ENCODE results near the gene RNASE1. TPM values are rescaled to one million over a fixed set of nuclear protein-coding genes. Genes with fewer than 3 reads are reported as not detected.

The RNASE1 gene
- total and polyA plus RNA-seq, 4 experiments from 2014 or later, result 4.9 to 5.3 TPM; not detected in 2

- no peaks in the 10 kb centered on the region for H3K9me3 Mint-ChIP-seq
- intact Hi-C loops (cut with micrococcal nuclease), result no loop called here
- Histone ChIP-seq H3K4me1 (ENCODE audit: insufficient read depth, low read length) (peaks cover 19% of the 10 kb centered on the region), H3K4me3 (ENCODE audit: low read length in 2 of 2) (no peak overlapping the region), H3K27ac (ENCODE audit: low read depth, low read length) (no peak overlapping the region), H3K9me3 (ENCODE audit: control insufficient read depth in 1 of 2, low read length in 2 of 2) (no peaks in the 10 kb centered on the region), H3K27me3 (ENCODE audit: insufficient read depth, low read length) (no peaks in the 10 kb centered on the region), H3K36me3 (ENCODE audit: insufficient read depth, low read length) (no peaks in the 10 kb centered on the region)
- no peak for DNase-seq
- ChIA-PET CTCF (ENCODE audit: partially characterized antibody) (no interaction called here), POLR2A (ENCODE audit: partially characterized antibody) (no interaction called here)
- no peaks in the 10 kb centered on the region for H3K27me3 Mint-ChIP-seq
- H3K36me3 Mint-ChIP-seq, result peaks cover 0 to 8% of the 10 kb centered on the region in 2 donors
- no peak overlapping the region for H3K27ac Mint-ChIP-seq
- H3K4me3 Mint-ChIP-seq, result no peak overlapping the region
- peaks cover 7 to 34% (median 23%) of the 10 kb centered on the region in 4 donors for H3K4me1 Mint-ChIP-seq
Observed at GRCh38 chr14:20787025-20787424, 15.6 kb downstream of the RNASE1 start.

GRCh38 chr14:20782280-20782890 lies 20.3 kb downstream of the RNASE1 start:
- Histone ChIP-seq H3K27ac (ENCODE audit: low read depth, low read length) (peak overlapping the region; percentile 32), H3K4me3 (ENCODE audit: low read length in 2 of 2) (peak overlapping the region; percentile 23 to 68), H3K36me3 (ENCODE audit: insufficient read depth, low read length) (no peaks in the 10 kb centered on the region), H3K4me1 (ENCODE audit: insufficient read depth, low read length) (peaks cover 43% of the 10 kb centered on the region), H3K9me3 (ENCODE audit: control insufficient read depth in 1 of 2, low read length in 2 of 2) (no peaks in the 10 kb centered on the region), H3K27me3 (ENCODE audit: insufficient read depth, low read length) (no peaks in the 10 kb centered on the region)
- DNase-seq, result peak in 4 of 5 donors; percentile 29 to 44 (median 35)
- Mint-ChIP-seq H3K9me3 (no peaks in the 10 kb centered on the region), H3K4me1 (peaks cover 25 to 50% (median 41%) of the 10 kb centered on the region in 4 donors), H3K36me3 (peaks cover 0 to 8% of the 10 kb centered on the region in 2 donors), H3K27ac (peak overlapping the region; percentile 82 to 95 (median 86)), H3K27me3 (no peaks in the 10 kb centered on the region), H3K4me3 (peak overlapping the region; percentile 81 to 95 (median 86))
- POLR2A ChIA-PET (ENCODE audit: partially characterized antibody), result interaction anchor here (0.8 to 2.1 kb wide), 3 partner anchors 99 to 311 kb away, joined by 3 to 6 read pairs (median 6); no protein-coding TSS in a partner anchor
- intact Hi-C loops (cut with micrococcal nuclease), result loop anchor here (1.0 to 5.0 kb wide), 2 partner anchors 55 to 169 kb away; no protein-coding TSS in a partner anchor
- CTCF ChIA-PET (ENCODE audit: partially characterized antibody), result interaction anchor here (0.8 to 2.4 kb wide), 6 partner anchors 11 to 189 kb away, joined by 3 to 12 read pairs (median 3); partner anchors contain the start of gene EDDM3B

- H3K4me1 Mint-ChIP-seq, result peaks cover 25 to 50% (median 41%) of the 10 kb centered on the region in 4 donors
- Histone ChIP-seq H3K27ac (ENCODE audit: low read depth, low read length) (peak overlapping the region; percentile 32), H3K4me3 (ENCODE audit: low read length in 2 of 2) (peak overlapping the region; percentile 23 to 68), H3K27me3 (ENCODE audit: insufficient read depth, low read length) (no peaks in the 10 kb centered on the region), H3K4me1 (ENCODE audit: insufficient read depth, low read length) (peaks cover 43% of the 10 kb centered on the region), H3K36me3 (ENCODE audit: insufficient read depth, low read length) (no peaks in the 10 kb centered on the region), H3K9me3 (ENCODE audit: control insufficient read depth in 1 of 2, low read length in 2 of 2) (no peaks in the 10 kb centered on the region)
- no peaks in the 10 kb centered on the region for H3K9me3 Mint-ChIP-seq
- DNase-seq, result peak in 1 of 5 donors; percentile 7
- H3K4me3 Mint-ChIP-seq, result peak overlapping the region; percentile 81 to 95 (median 86)
- intact Hi-C loops (cut with micrococcal nuclease), result loop anchor here (1.0 to 5.0 kb wide), 2 partner anchors 55 to 169 kb away; no protein-coding TSS in a partner anchor
- CTCF ChIA-PET (ENCODE audit: partially characterized antibody), result interaction anchor here (0.8 to 2.4 kb wide), 6 partner anchors 11 to 367 kb away, joined by 3 to 12 read pairs (median 4); no protein-coding TSS in a partner anchor
- POLR2A ChIA-PET (ENCODE audit: partially characterized antibody), result interaction anchor here (0.8 to 2.1 kb wide), 3 partner anchors 98 to 310 kb away, joined by 3 to 6 read pairs (median 6); no protein-coding TSS in a partner anchor
- H3K36me3 Mint-ChIP-seq, result peaks cover 0 to 8% of the 10 kb centered on the region in 2 donors
- H3K27me3 Mint-ChIP-seq, result no peaks in the 10 kb centered on the region
- H3K27ac Mint-ChIP-seq, result peak overlapping the region; percentile 82 to 95 (median 86)
Observed at GRCh38 chr14:20781803-20782202, 20.8 kb downstream of the RNASE1 start.

- intact Hi-C loops (cut with micrococcal nuclease), result no loop called here
Observed at GRCh38 chr14:20775901-20776300, 26.7 kb downstream of the RNASE1 start.

GRCh38 chr14:20775043-20775442 lies 27.6 kb downstream of the RNASE1 start:
- Histone ChIP-seq H3K36me3 (ENCODE audit: insufficient read depth, low read length) (no peaks in the 10 kb centered on the region), H3K27me3 (ENCODE audit: insufficient read depth, low read length) (no peaks in the 10 kb centered on the region), H3K9me3 (ENCODE audit: control insufficient read depth in 1 of 2, low read length in 2 of 2) (no peaks in the 10 kb centered on the region), H3K4me1 (ENCODE audit: insufficient read depth, low read length) (peaks cover 4% of the 10 kb centered on the region), H3K4me3 (ENCODE audit: low read length in 2 of 2) (no peak overlapping the region), H3K27ac (ENCODE audit: low read depth, low read length) (no peak overlapping the region)
- Mint-ChIP-seq H3K9me3 (no peaks in the 10 kb centered on the region), H3K27me3 (peaks cover 0 to 4% of the 10 kb centered on the region in 2 donors), H3K4me1 (peaks cover 3 to 4% (median 4%) of the 10 kb centered on the region in 4 donors), H3K27ac (no peak overlapping the region), H3K4me3 (no peak overlapping the region), H3K36me3 (no peaks in the 10 kb centered on the region)
- ChIA-PET POLR2A (ENCODE audit: partially characterized antibody) (no interaction called here), CTCF (ENCODE audit: partially characterized antibody) (no interaction called here)
- intact Hi-C loops (cut with micrococcal nuclease), result no loop called here
- DNase-seq, result no peak

More at GRCh38 chr14:20775901-20776300, 26.7 kb downstream of the RNASE1 start:
- Mint-ChIP-seq H3K9me3 (no peaks in the 10 kb centered on the region), H3K4me3 (no peak overlapping the region), H3K36me3 (no peaks in the 10 kb centered on the region), H3K27ac (no peak overlapping the region), H3K27me3 (peaks cover 0 to under 1% of the 10 kb centered on the region in 2 donors), H3K4me1 (peaks cover 8 to 13% (median 10%) of the 10 kb centered on the region in 4 donors)
- H3K4me1 ChIP-seq (ENCODE audit: insufficient read depth, low read length), result peaks cover 12% of the 10 kb centered on the region
- DNase-seq, result no peak
- H3K27me3 ChIP-seq (ENCODE audit: insufficient read depth, low read length), result no peaks in the 10 kb centered on the region
- no peaks in the 10 kb centered on the region for H3K36me3 ChIP-seq (ENCODE audit: insufficient read depth, low read length)
- POLR2A ChIA-PET (ENCODE audit: partially characterized antibody), result no interaction called here
- no peak overlapping the region for H3K4me3 ChIP-seq (ENCODE audit: low read length in 2 of 2)
- no peak overlapping the region for H3K27ac ChIP-seq (ENCODE audit: low read depth, low read length)
- no peaks in the 10 kb centered on the region for H3K9me3 ChIP-seq (ENCODE audit: control insufficient read depth in 1 of 2, low read length in 2 of 2)
- CTCF ChIA-PET (ENCODE audit: partially characterized antibody), result interaction anchor here (0.9 kb wide), 1 partner anchor 195 kb away, joined by 3 read pairs; no protein-coding TSS in a partner anchor

- intact Hi-C loops (cut with micrococcal nuclease), result no loop called here
- Histone ChIP-seq H3K9me3 (ENCODE audit: control insufficient read depth in 1 of 2, low read length in 2 of 2) (no peaks in the 10 kb centered on the region), H3K27me3 (ENCODE audit: insufficient read depth, low read length) (no peaks in the 10 kb centered on the region), H3K4me3 (ENCODE audit: low read length in 2 of 2) (no peak overlapping the region), H3K36me3 (ENCODE audit: insufficient read depth, low read length) (no peaks in the 10 kb centered on the region), H3K27ac (ENCODE audit: low read depth, low read length) (no peak overlapping the region), H3K4me1 (ENCODE audit: insufficient read depth, low read length) (no peaks in the 10 kb centered on the region)
- H3K4me3 Mint-ChIP-seq, result no peak overlapping the region
- H3K27ac Mint-ChIP-seq, result no peak overlapping the region
- peaks cover 0 to 5% of the 10 kb centered on the region in 2 donors for H3K27me3 Mint-ChIP-seq
- no peaks in the 10 kb centered on the region for H3K9me3 Mint-ChIP-seq
- ChIA-PET POLR2A (ENCODE audit: partially characterized antibody) (no interaction called here), CTCF (ENCODE audit: partially characterized antibody) (no interaction called here)
- DNase-seq, result no peak
- H3K36me3 Mint-ChIP-seq, result no peaks in the 10 kb centered on the region
- H3K4me1 Mint-ChIP-seq, result peaks cover 0 to 1% (median 0%) of the 10 kb centered on the region in 4 donors
Observed at GRCh38 chr14:20774258-20774824, 28.3 kb downstream of the RNASE1 start.

GRCh38 chr14:20772650-20773049 lies 30.0 kb downstream of the RNASE1 start:
- Histone ChIP-seq H3K27me3 (ENCODE audit: insufficient read depth, low read length) (no peaks in the 10 kb centered on the region), H3K4me1 (ENCODE audit: insufficient read depth, low read length) (no peaks in the 10 kb centered on the region), H3K36me3 (ENCODE audit: insufficient read depth, low read length) (no peaks in the 10 kb centered on the region), H3K9me3 (ENCODE audit: control insufficient read depth in 1 of 2, low read length in 2 of 2) (no peaks in the 10 kb centered on the region), H3K4me3 (ENCODE audit: low read length in 2 of 2) (no peak overlapping the region), H3K27ac (ENCODE audit: low read depth, low read length) (no peak overlapping the region)
- intact Hi-C loops (cut with micrococcal nuclease), result no loop called here
- POLR2A ChIA-PET (ENCODE audit: partially characterized antibody), result no interaction called here
- Mint-ChIP-seq H3K4me1 (peaks cover 0 to 1% (median 0%) of the 10 kb centered on the region in 4 donors), H3K9me3 (no peaks in the 10 kb centered on the region), H3K27ac (no peak overlapping the region), H3K36me3 (no peaks in the 10 kb centered on the region), H3K27me3 (peaks cover 0 to 7% of the 10 kb centered on the region in 2 donors), H3K4me3 (no peak overlapping the region)
- CTCF ChIA-PET (ENCODE audit: partially characterized antibody), result no interaction called here
- no peak for DNase-seq

All from CD4-positive, alpha-beta memory T cell (primary cell).